SK-N-MC (cell line): ENCODE data around the gene ABR.

ENCODE experiments used
- EZH2 ChIP-seq: fragments of 200-600 bp; sonication (generic); IDR thresholded peaks from one replicate; pipeline ENCODE4 v1.6.1; 2017; ENCODE audit warnings: antibody characterized with exemption
- POLR2AphosphoS5 ChIP-seq: IDR thresholded peaks from 2 replicates; pipeline ENCODE4 v1.6.1; 2012; ENCODE audit warnings: mild to moderate bottlenecking, low read depth, low read length, borderline replicate concordance

DNA sequence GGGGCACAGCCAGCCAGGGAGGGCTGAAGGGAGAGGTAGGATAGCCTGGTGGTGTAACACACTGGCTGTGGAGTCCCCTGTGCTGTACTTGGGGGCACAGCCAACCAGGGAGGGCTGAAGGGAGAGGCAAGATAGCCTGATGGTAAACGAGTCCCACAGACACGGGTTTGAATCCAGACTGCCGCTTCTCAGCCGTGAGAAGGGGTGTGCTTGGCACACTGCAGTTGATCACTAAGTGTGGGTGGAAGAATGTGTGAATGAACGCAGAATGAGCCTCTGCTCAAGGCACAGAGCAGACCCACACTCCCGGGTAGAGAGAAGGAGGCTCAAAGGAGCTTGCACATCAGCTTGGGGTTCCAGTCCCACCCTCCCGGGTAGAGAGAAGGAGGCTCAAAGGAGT, 111.4 kb downstream of the ABR start:
- TF ChIP-seq EZH2 (no peak), POLR2AphosphoS5 (no peak)
